ENCODE results near the gene FAXC. TPM values are rescaled to one million over a fixed set of nuclear protein-coding genes. Genes with fewer than 3 reads are reported as not detected.
A peak's percentile ranks its signal among the peaks of the same experiment; 100 is the strongest.

FAXC gene
- total and polyA plus RNA-seq, 2 of the 8 experiments (the other 6 are each of a cell fraction or from before 2014, with no cell fraction given), result 23.2 to 29.8 TPM

DNA sequence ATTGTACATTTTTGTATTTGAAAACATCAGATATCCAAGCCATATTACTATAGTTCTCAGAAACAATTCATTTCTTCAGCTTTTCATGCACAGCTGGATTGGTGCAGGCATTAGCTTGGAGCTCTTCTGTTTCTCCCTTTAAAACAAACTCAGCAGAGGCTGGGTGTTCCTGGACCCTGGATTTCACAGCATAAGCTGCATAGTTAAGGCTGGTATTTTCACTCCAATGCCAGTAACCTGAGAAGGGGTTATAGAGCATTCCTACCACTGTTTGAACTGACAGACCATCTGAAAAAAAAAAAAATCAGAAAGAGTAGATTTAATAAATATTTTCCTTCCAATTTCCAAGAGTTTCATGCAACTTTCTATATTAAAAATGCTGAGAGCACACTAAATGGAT lies 20.1 kb upstream of the FAXC start (continued):
- TF ChIP-seq, protein P1, sequence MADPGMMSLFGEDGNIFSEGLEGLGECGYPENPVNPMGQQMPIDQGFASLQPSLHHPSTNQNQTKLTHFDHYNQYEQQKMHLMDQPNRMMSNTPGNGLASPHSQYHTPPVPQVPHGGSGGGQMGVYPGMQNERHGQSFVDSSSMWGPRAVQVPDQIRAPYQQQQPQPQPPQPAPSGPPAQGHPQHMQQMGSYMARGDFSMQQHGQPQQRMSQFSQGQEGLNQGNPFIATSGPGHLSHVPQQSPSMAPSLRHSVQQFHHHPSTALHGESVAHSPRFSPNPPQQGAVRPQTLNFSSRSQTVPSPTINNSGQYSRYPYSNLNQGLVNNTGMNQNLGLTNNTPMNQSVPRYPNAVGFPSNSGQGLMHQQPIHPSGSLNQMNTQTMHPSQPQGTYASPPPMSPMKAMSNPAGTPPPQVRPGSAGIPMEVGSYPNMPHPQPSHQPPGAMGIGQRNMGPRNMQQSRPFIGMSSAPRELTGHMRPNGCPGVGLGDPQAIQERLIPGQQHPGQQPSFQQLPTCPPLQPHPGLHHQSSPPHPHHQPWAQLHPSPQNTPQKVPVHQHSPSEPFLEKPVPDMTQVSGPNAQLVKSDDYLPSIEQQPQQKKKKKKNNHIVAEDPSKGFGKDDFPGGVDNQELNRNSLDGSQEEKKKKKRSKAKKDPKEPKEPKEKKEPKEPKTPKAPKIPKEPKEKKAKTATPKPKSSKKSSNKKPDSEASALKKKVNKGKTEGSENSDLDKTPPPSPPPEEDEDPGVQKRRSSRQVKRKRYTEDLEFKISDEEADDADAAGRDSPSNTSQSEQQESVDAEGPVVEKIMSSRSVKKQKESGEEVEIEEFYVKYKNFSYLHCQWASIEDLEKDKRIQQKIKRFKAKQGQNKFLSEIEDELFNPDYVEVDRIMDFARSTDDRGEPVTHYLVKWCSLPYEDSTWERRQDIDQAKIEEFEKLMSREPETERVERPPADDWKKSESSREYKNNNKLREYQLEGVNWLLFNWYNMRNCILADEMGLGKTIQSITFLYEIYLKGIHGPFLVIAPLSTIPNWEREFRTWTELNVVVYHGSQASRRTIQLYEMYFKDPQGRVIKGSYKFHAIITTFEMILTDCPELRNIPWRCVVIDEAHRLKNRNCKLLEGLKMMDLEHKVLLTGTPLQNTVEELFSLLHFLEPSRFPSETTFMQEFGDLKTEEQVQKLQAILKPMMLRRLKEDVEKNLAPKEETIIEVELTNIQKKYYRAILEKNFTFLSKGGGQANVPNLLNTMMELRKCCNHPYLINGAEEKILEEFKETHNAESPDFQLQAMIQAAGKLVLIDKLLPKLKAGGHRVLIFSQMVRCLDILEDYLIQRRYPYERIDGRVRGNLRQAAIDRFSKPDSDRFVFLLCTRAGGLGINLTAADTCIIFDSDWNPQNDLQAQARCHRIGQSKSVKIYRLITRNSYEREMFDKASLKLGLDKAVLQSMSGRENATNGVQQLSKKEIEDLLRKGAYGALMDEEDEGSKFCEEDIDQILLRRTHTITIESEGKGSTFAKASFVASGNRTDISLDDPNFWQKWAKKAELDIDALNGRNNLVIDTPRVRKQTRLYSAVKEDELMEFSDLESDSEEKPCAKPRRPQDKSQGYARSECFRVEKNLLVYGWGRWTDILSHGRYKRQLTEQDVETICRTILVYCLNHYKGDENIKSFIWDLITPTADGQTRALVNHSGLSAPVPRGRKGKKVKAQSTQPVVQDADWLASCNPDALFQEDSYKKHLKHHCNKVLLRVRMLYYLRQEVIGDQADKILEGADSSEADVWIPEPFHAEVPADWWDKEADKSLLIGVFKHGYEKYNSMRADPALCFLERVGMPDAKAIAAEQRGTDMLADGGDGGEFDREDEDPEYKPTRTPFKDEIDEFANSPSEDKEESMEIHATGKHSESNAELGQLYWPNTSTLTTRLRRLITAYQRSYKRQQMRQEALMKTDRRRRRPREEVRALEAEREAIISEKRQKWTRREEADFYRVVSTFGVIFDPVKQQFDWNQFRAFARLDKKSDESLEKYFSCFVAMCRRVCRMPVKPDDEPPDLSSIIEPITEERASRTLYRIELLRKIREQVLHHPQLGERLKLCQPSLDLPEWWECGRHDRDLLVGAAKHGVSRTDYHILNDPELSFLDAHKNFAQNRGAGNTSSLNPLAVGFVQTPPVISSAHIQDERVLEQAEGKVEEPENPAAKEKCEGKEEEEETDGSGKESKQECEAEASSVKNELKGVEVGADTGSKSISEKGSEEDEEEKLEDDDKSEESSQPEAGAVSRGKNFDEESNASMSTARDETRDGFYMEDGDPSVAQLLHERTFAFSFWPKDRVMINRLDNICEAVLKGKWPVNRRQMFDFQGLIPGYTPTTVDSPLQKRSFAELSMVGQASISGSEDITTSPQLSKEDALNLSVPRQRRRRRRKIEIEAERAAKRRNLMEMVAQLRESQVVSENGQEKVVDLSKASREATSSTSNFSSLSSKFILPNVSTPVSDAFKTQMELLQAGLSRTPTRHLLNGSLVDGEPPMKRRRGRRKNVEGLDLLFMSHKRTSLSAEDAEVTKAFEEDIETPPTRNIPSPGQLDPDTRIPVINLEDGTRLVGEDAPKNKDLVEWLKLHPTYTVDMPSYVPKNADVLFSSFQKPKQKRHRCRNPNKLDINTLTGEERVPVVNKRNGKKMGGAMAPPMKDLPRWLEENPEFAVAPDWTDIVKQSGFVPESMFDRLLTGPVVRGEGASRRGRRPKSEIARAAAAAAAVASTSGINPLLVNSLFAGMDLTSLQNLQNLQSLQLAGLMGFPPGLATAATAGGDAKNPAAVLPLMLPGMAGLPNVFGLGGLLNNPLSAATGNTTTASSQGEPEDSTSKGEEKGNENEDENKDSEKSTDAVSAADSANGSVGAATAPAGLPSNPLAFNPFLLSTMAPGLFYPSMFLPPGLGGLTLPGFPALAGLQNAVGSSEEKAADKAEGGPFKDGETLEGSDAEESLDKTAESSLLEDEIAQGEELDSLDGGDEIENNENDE (IDR thresholded peaks at IDR 0.05; ENCODE audit: insufficient replicate concordance, low read length), result peak; percentile 24
- TF ChIP-seq SIX5 (IDR thresholded peaks at IDR 0.05; ENCODE audit: low read depth, low read length) (0 out of 2 replicates have a peak, but pooled peaks have one; percentile 6), KDM1A (IDR thresholded peaks at IDR 0.05; ENCODE audit: borderline replicate concordance, low read length) (no peak), EP300 (IDR thresholded peaks at IDR 0.05; ENCODE audit: borderline replicate concordance in 1 of 2, low read depth in 2 of 2, low read length in 2 of 2) (no peak), HDAC2 (IDR thresholded peaks at IDR 0.05; ENCODE audit: borderline replicate concordance in 1 of 2, low read depth in 2 of 2, low read length in 2 of 2) (0 out of 4 replicates have a peak, but pooled peaks of 1 of the 2 experiments have one; percentile 20)
